Upper lobe of right lung (tissue), 1 donor: ENCODE results near the gene SKI. TPM values are rescaled to one million over a fixed set of nuclear protein-coding genes. Genes with fewer than 3 reads are reported as not detected.

Experiments
- ATAC-seq: fragments of 200-7000 bp; cut with Tn5 transposase; one replicate; pipeline ENCODE4 v1.9.1; 2020; ENCODE audit warnings: mild to moderate bottlenecking, moderate library complexity
- DNase-seq: peaks from one replicate; pipeline ENCODE4 v3.0.0-alpha.2; 2020
- H3K27ac ChIP-seq: fragments of 200-600 bp; one replicate; pipeline ENCODE4 v1.8.0; 2022
- H3K27me3 ChIP-seq: fragments of 200-600 bp; one replicate; pipeline ENCODE4 v1.8.0; 2022; ENCODE audit warnings: mild to moderate bottlenecking
- H3K36me3 ChIP-seq: fragments of 200-600 bp; one replicate; pipeline ENCODE4 v1.8.0; 2022
- H3K4me1 ChIP-seq: fragments of 200-600 bp; one replicate; pipeline ENCODE4 v1.8.0; 2022
- H3K4me3 ChIP-seq: fragments of 200-600 bp; one replicate; pipeline ENCODE4 v1.8.0; 2022; ENCODE audit warnings: mild to moderate bottlenecking
- H3K9me3 ChIP-seq: fragments of 200-600 bp; one replicate; pipeline ENCODE4 v1.8.0; 2022
- CTCF ChIP-seq: fragments of 200-600 bp; IDR thresholded peaks from one replicate; pipeline ENCODE4 v1.8.0; 2022; ENCODE audit warnings: antibody characterized with exemption
- intact Hi-C: fragments of 100-400 bp; cut with DNase I; formaldehyde crosslinking; loops from one replicate; pipeline ENCODE4 v1.11.0; 2022
- total RNA-seq: library from RNA; stranded (reverse); fragmentation: NEBNext Ultra II Directional; extraction: Animal tissue kit (Norgen Biotek cat#: 25700); gene quantifications from one replicate; pipeline ENCODE4 v1.2.1, GENCODE V29; 2021
- donor health status: DM: no; HTN: yes; CAD: no; lungs with severe emphysema.

Gene SKI
- total RNA-seq, 1 donor from 2014 or later = 89.6 TPM

GRCh38 chr1:2226525-2227345 is 1.4 kb upstream of the SKI start:
- H3K4me3 ChIP-seq = peak overlapping the region; percentile 62
- DNase-seq = peak; percentile 71
- H3K27me3 ChIP-seq = no peaks in the 10 kb centered on the region
- intact Hi-C loops = no loop called here
- H3K36me3 ChIP-seq = no peaks in the 10 kb centered on the region
- peaks cover 9% of the 10 kb centered on the region for H3K4me1 ChIP-seq
- H3K9me3 ChIP-seq = no peaks in the 10 kb centered on the region
- TF ChIP-seq CTCF = no peak
- peak; percentile 0 for ATAC-seq
- H3K27ac ChIP-seq = peak overlapping the region; percentile 98

- TF ChIP-seq CTCF = no peak
- ATAC-seq (peak; percentile 91), DNase-seq (peak; percentile 98)
- no peaks in the 10 kb centered on the region for H3K36me3 ChIP-seq
- peak overlapping the region; percentile 62 for H3K4me3 ChIP-seq
- no peaks in the 10 kb centered on the region for H3K9me3 ChIP-seq
- peaks cover 14% of the 10 kb centered on the region for H3K4me1 ChIP-seq
- intact Hi-C loops = no loop called here
- H3K27me3 ChIP-seq = no peaks in the 10 kb centered on the region
- H3K27ac ChIP-seq = peak overlapping the region; percentile 98
These were observed 568 bp upstream of the SKI start for GRCh38 chr1:2227346-2228156.

- Histone ChIP-seq H3K27me3 (no peaks in the 10 kb centered on the region), H3K27ac (peak overlapping the region; percentile 87), H3K4me1 (peaks cover 25% of the 10 kb centered on the region), H3K4me3 (peak overlapping the region; percentile 80), H3K9me3 (no peaks in the 10 kb centered on the region), H3K36me3 (no peaks in the 10 kb centered on the region)
- DNase-seq = no peak
- intact Hi-C loops = no loop called here
- TF ChIP-seq CTCF = no peak
- no peak for ATAC-seq
These were observed 546 bp downstream of the SKI start for GRCh38 chr1:2228694-2229036.

GRCh38 chr1:2229037-2229864 is 1.1 kb downstream of the SKI start:
- DNase-seq = peak; percentile 86
- peaks cover 31% of the 10 kb centered on the region for H3K4me1 ChIP-seq
- peak overlapping the region; percentile 87 for H3K27ac ChIP-seq
- H3K9me3 ChIP-seq = no peaks in the 10 kb centered on the region
- TF ChIP-seq CTCF = no peak
- no peaks in the 10 kb centered on the region for H3K27me3 ChIP-seq
- intact Hi-C loops = no loop called here
- peak overlapping the region; percentile 80 for H3K4me3 ChIP-seq
- peak; percentile 1 for ATAC-seq
- no peaks in the 10 kb centered on the region for H3K36me3 ChIP-seq

GRCh38 chr1:2229911-2230731 is 2.0 kb downstream of the SKI start:
- intact Hi-C loops = no loop called here
- no peaks in the 10 kb centered on the region for H3K36me3 ChIP-seq
- no peaks in the 10 kb centered on the region for H3K27me3 ChIP-seq
- no peaks in the 10 kb centered on the region for H3K9me3 ChIP-seq
- peaks cover 39% of the 10 kb centered on the region for H3K4me1 ChIP-seq
- DNase-seq (peak; percentile 74), ATAC-seq (no peak)
- H3K27ac ChIP-seq = peak overlapping the region; percentile 87
- TF ChIP-seq CTCF = no peak
- peak overlapping the region; percentile 80 for H3K4me3 ChIP-seq
